HepG2 (cell line): ENCODE data around the gene MTSS2. TPM values are rescaled to one million over a fixed set of nuclear protein-coding genes. Genes with fewer than 3 reads are reported as not detected.
A peak's percentile ranks its signal among the peaks of the same experiment; 100 is the strongest.

Source experiments
- ATRX ChIP-seq: sonication (generic); formaldehyde crosslinking; IDR thresholded peaks from 2 replicates; pipeline ENCODE4 v1.4.0; 2020; ENCODE audit warnings: missing genetic modification reagents, borderline replicate concordance
- BCL6 ChIP-seq: IDR thresholded peaks from 2 replicates; pipeline ENCODE4 v1.6.1; 2016; ENCODE audit warnings: missing genetic modification reagents, missing compliant biosample characterization
- CC2D1A ChIP-seq: sonication (generic); formaldehyde crosslinking; IDR thresholded peaks from 2 replicates; pipeline ENCODE4 v1.8.1; 2023; ENCODE audit warnings: mild to moderate bottlenecking, missing genetic modification reagents
- FOXM1 ChIP-seq: sonication (generic); formaldehyde crosslinking; IDR thresholded peaks from 2 replicates; pipeline ENCODE4 v1.5.0; 2020; ENCODE audit warnings: missing genetic modification reagents
- KAT2B ChIP-seq: fragments of 150-350 bp; IDR thresholded peaks from 2 replicates; pipeline ENCODE4 v1.6.1; 2014; ENCODE audit warnings: low read depth, low read length, borderline replicate concordance
- POGZ ChIP-seq: sonication (generic); formaldehyde crosslinking; IDR thresholded peaks from 2 replicates; pipeline ENCODE4 v1.4.0; 2020; ENCODE audit warnings: mild to moderate bottlenecking, missing genetic modification reagents
- RELA ChIP-seq: sonication (generic); formaldehyde crosslinking; IDR thresholded peaks from 2 replicates; pipeline ENCODE4 v1.4.0; 2020; ENCODE audit warnings: missing genetic modification reagents
- RORA ChIP-seq: sonication (generic); formaldehyde crosslinking; IDR thresholded peaks from 2 replicates; pipeline ENCODE4 v1.5.0; 2020; ENCODE audit warnings: mild to moderate bottlenecking, missing genetic modification reagents, moderate library complexity
- WIZ ChIP-seq: sonication (generic); formaldehyde crosslinking; IDR thresholded peaks from 2 replicates; pipeline ENCODE4 v1.5.1; 2020; ENCODE audit warnings: mild to moderate bottlenecking, missing genetic modification reagents
- ZFP37 ChIP-seq: sonication (generic); formaldehyde crosslinking; IDR thresholded peaks from 2 replicates; pipeline ENCODE4 v1.4.0; 2020; ENCODE audit warnings: missing genetic modification reagents, borderline replicate concordance
- ZFP90 ChIP-seq: sonication (generic); formaldehyde crosslinking; IDR thresholded peaks from 2 replicates; pipeline ENCODE4 v1.8.0; 2022; ENCODE audit warnings: missing genetic modification reagents, mild to moderate bottlenecking, inconsistent platforms, borderline replicate concordance
- ZNF160 ChIP-seq: sonication (generic); formaldehyde crosslinking; IDR thresholded peaks from 2 replicates; pipeline ENCODE4 v1.8.0; 2022; ENCODE audit warnings: mild to moderate bottlenecking, inconsistent platforms, missing genetic modification reagents
- ZNF317 ChIP-seq: sonication (generic); formaldehyde crosslinking; IDR thresholded peaks from 2 replicates; pipeline ENCODE4 v1.5.0; 2020; ENCODE audit warnings: mild to moderate bottlenecking, missing genetic modification reagents
- ZNF343 ChIP-seq: sonication (generic); formaldehyde crosslinking; IDR thresholded peaks from 2 replicates; pipeline ENCODE4 v1.4.0; 2020; ENCODE audit warnings: mild to moderate bottlenecking, missing genetic modification reagents
- ZNF629 ChIP-seq: sonication (generic); formaldehyde crosslinking; conservative IDR thresholded peaks from 2 replicates; pipeline ENCODE4 v1.5.0; 2020; ENCODE audit warnings: missing genetic modification reagents
- ZNF713 ChIP-seq: sonication (generic); formaldehyde crosslinking; IDR thresholded peaks from 2 replicates; pipeline ENCODE4 v1.4.0; 2020; ENCODE audit warnings: mild to moderate bottlenecking, missing genetic modification reagents
- polyA plus RNA-seq, 8 experiments: library from polyadenylated mRNA; depleted of rRNA in 3 of 8; stranded (reverse) in 7 of 8; unstranded in 1 of 8; fragments of >200 nt; fragmentation: Illumina TruSeq in 4 of 8; extraction: Trizol in 4 of 8; gene quantifications; 2 replicates each; pipeline versions ENCODE4 v1.2.1 to v1.2.3, GENCODE V29; 2011 to 2016; ENCODE audit warnings: low read depth in 4 of 8, missing spikeins in 1 of 8, mixed read lengths in 1 of 8; ENCODE audit not compliant: insufficient read depth in 1 of 8
- total RNA-seq, 5 experiments: library from RNA; depleted of rRNA; stranded (reverse); fragments of >200 nt; fragmentation: Illumina TruSeq; extraction: Trizol; gene quantifications; 2 replicates each; pipeline ENCODE4 v1.2.3, GENCODE V29; 2016; ENCODE audit warnings: low read depth in 1 of 5
- TF ChIP-seq, protein P1 (sequence below): sonication (generic); formaldehyde crosslinking; IDR thresholded peaks from 2 replicates; pipeline ENCODE4 v1.8.0; 2022; ENCODE audit warnings: mild to moderate bottlenecking, missing genetic modification reagents
- TF ChIP-seq, protein P2 (sequence below): sonication (generic); formaldehyde crosslinking; IDR thresholded peaks from 2 replicates; pipeline ENCODE4 v1.4.0; 2020; ENCODE audit warnings: missing genetic modification reagents
- TF ChIP-seq, protein P3 (sequence below), 2 experiments: sonication (generic) in 1 of 2; formaldehyde crosslinking in 1 of 2; IDR thresholded peaks; 2 replicates each; pipeline versions ENCODE4 v1.5.1 to v1.6.1; 2011 to 2020; ENCODE audit warnings: borderline replicate concordance in 1 of 2, low read depth in 1 of 2, low read length in 1 of 2, mild to moderate bottlenecking in 1 of 2, missing genetic modification reagents in 1 of 2, moderate library complexity in 1 of 2
- TF ChIP-seq, protein P4 (sequence below): sonication (generic); formaldehyde crosslinking; IDR thresholded peaks from 2 replicates; pipeline ENCODE4 v1.5.1; 2020; ENCODE audit warnings: mild to moderate bottlenecking, missing genetic modification reagents, moderate library complexity

MTSS2 gene
- total and polyA plus RNA-seq, 2 of the 13 experiments (the other 11 are each of a cell fraction or from before 2014, with no cell fraction given): 132 to 242 TPM

DNA sequence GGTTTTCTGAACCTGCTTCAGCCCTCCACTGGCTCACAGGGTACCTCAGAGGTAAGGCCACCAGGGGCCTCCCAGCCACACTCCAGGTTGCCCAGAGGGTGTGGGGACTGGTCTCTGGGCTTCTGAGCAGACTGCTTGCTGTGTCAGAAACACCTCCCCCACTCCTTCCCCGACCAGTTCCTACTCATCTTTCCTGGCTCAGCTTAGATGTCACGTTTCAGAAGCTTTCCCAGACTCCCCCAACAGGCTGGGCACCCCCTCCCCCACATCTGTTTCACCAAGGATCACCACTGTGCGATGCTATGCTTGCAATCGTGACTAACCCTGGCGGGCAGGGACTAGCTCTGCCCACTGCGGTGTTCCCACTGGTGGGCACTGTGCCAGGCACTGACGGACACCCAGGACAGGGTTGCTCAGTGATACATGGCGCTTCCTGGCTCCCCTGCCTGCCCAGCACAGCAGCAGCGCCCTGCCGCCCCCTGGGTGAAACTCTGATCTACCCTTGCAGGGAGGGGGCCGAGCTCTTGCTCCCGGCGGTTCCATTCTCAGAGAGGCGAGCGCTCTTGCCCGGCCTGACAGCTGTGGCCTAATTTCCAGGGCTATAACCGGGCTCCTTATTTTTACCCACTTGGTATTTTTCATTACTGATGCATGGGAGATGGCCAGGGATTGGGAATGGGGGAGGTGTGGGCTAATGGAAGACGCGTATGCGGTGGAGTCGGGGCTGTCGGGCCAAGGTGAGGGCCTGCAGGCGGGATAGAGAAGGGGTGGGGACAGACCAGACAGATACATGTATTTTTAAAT, 29.4 kb upstream of the MTSS2 start (continued):
- TF ChIP-seq ZNF343 (CRISPR knock-in tag): no peak
- TF ChIP-seq ZNF317 (CRISPR knock-in tag): no peak
- TF ChIP-seq ZNF160 (CRISPR knock-in tag): no peak
- no peak for TF ChIP-seq POGZ
- TF ChIP-seq ATRX (CRISPR knock-in tag): no peak
- TF ChIP-seq FOXM1 (CRISPR knock-in tag): no peak
- no peak for TF ChIP-seq RORA (CRISPR knock-in tag)
- TF ChIP-seq RELA (CRISPR knock-in tag): no peak
- TF ChIP-seq ZNF629 (CRISPR knock-in tag): no peak
- TF ChIP-seq, protein P1, sequence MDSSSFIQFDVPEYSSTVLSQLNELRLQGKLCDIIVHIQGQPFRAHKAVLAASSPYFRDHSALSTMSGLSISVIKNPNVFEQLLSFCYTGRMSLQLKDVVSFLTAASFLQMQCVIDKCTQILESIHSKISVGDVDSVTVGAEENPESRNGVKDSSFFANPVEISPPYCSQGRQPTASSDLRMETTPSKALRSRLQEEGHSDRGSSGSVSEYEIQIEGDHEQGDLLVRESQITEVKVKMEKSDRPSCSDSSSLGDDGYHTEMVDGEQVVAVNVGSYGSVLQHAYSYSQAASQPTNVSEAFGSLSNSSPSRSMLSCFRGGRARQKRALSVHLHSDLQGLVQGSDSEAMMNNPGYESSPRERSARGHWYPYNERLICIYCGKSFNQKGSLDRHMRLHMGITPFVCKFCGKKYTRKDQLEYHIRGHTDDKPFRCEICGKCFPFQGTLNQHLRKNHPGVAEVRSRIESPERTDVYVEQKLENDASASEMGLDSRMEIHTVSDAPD (CRISPR knock-in tag): no peak
- TF ChIP-seq BCL6 (CRISPR knock-in tag): no peak
- TF ChIP-seq ZFP90 (CRISPR knock-in tag): no peak
- no peak for TF ChIP-seq ZNF713 (CRISPR knock-in tag)
- TF ChIP-seq, protein P2, sequence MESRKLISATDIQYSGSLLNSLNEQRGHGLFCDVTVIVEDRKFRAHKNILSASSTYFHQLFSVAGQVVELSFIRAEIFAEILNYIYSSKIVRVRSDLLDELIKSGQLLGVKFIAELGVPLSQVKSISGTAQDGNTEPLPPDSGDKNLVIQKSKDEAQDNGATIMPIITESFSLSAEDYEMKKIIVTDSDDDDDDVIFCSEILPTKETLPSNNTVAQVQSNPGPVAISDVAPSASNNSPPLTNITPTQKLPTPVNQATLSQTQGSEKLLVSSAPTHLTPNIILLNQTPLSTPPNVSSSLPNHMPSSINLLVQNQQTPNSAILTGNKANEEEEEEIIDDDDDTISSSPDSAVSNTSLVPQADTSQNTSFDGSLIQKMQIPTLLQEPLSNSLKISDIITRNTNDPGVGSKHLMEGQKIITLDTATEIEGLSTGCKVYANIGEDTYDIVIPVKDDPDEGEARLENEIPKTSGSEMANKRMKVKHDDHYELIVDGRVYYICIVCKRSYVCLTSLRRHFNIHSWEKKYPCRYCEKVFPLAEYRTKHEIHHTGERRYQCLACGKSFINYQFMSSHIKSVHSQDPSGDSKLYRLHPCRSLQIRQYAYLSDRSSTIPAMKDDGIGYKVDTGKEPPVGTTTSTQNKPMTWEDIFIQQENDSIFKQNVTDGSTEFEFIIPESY (CRISPR knock-in tag): peak; percentile 71
- TF ChIP-seq ZFP37 (CRISPR knock-in tag): no peak
- TF ChIP-seq, protein P3, sequence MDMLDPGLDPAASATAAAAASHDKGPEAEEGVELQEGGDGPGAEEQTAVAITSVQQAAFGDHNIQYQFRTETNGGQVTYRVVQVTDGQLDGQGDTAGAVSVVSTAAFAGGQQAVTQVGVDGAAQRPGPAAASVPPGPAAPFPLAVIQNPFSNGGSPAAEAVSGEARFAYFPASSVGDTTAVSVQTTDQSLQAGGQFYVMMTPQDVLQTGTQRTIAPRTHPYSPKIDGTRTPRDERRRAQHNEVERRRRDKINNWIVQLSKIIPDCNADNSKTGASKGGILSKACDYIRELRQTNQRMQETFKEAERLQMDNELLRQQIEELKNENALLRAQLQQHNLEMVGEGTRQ (IDR thresholded peaks at IDR 0.05; ENCODE audit: low read depth, low read length): no peak
- TF ChIP-seq, protein P3 (CRISPR knock-in tag; IDR thresholded peaks at IDR 0.05; ENCODE audit: borderline replicate concordance): no peak
- no peak for TF ChIP-seq WIZ (CRISPR knock-in tag)
- TF ChIP-seq KAT2B: no peak
- TF ChIP-seq, protein P4, sequence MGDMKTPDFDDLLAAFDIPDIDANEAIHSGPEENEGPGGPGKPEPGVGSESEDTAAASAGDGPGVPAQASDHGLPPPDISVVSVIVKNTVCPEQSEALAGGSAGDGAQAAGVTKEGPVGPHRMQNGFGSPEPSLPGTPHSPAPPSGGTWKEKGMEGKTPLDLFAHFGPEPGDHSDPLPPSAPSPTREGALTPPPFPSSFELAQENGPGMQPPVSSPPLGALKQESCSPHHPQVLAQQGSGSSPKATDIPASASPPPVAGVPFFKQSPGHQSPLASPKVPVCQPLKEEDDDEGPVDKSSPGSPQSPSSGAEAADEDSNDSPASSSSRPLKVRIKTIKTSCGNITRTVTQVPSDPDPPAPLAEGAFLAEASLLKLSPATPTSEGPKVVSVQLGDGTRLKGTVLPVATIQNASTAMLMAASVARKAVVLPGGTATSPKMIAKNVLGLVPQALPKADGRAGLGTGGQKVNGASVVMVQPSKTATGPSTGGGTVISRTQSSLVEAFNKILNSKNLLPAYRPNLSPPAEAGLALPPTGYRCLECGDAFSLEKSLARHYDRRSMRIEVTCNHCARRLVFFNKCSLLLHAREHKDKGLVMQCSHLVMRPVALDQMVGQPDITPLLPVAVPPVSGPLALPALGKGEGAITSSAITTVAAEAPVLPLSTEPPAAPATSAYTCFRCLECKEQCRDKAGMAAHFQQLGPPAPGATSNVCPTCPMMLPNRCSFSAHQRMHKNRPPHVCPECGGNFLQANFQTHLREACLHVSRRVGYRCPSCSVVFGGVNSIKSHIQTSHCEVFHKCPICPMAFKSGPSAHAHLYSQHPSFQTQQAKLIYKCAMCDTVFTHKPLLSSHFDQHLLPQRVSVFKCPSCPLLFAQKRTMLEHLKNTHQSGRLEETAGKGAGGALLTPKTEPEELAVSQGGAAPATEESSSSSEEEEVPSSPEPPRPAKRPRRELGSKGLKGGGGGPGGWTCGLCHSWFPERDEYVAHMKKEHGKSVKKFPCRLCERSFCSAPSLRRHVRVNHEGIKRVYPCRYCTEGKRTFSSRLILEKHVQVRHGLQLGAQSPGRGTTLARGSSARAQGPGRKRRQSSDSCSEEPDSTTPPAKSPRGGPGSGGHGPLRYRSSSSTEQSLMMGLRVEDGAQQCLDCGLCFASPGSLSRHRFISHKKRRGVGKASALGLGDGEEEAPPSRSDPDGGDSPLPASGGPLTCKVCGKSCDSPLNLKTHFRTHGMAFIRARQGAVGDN (CRISPR knock-in tag): peak; percentile 42
- TF ChIP-seq CC2D1A (CRISPR knock-in tag): no peak
